Effector memory CD4-positive, alpha-beta T cell (primary cell): Measurements from ENCODE around the gene CEP128.
A peak's percentile ranks its signal among the peaks of the same experiment; 100 is the strongest.

Source experiments
- DNase-seq, 3 donors: peaks; one replicate each; pipeline ENCODE4 v3.0.0-alpha.2; 2020
- H3K27ac ChIP-seq: 2 replicates; pipeline ENCODE4 v1.7.0; 2013; ENCODE audit warnings: mild to moderate bottlenecking, low read length, moderate library complexity; ENCODE audit not compliant: insufficient read depth, poor library complexity, severe bottlenecking
- H3K27me3 ChIP-seq: replicated peaks from 2 replicates; pipeline ENCODE4 v1.7.0; 2013; ENCODE audit warnings: mild to moderate bottlenecking, low read length; ENCODE audit not compliant: insufficient read depth, control insufficient read depth, poor library complexity, severe bottlenecking
- H3K36me3 ChIP-seq: 2 replicates; pipeline ENCODE4 v1.7.0; 2013; ENCODE audit warnings: mild to moderate bottlenecking, low read length, moderate library complexity; ENCODE audit not compliant: control insufficient read depth, insufficient read depth
- H3K4me1 ChIP-seq: 2 replicates; pipeline ENCODE4 v1.7.0; 2013; ENCODE audit warnings: low read length, mild to moderate bottlenecking; ENCODE audit not compliant: control insufficient read depth, insufficient read depth, poor library complexity, severe bottlenecking
- H3K4me3 ChIP-seq: 2 replicates; pipeline ENCODE4 v1.7.0; 2013; ENCODE audit warnings: low read length, low read depth, mild to moderate bottlenecking; ENCODE audit not compliant: insufficient read depth, poor library complexity, severe bottlenecking
- H3K9me3 ChIP-seq: 2 replicates; pipeline ENCODE4 v1.7.0; 2013; ENCODE audit warnings: mild to moderate bottlenecking, low read length, moderate library complexity; ENCODE audit not compliant: control insufficient read depth

The CEP128 gene

DNA sequence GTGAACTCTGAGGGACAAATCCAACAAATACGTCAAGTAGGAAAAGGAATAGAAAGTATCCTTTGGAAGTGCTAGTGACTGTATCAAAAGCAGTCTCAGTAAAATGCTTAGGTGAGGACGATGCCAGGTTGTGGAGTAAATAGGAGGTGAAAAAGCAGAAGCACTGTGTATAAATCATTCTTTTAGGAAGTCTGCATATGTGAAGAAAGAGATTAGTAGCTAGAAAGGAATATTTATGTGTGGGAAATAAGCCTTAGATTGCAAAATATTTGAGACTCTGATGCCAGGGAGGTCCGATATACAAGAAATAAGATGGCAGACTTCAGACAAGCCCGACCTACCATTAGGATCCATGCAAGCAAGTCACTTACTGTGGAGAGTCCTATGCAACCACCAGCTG, 7.9 kb downstream of the CEP128 start:
- no peak for DNase-seq
- Histone ChIP-seq H3K9me3 (no peaks in the 10 kb centered on the region), H3K27me3 (no peaks in the 10 kb centered on the region), H3K4me3 (no peak overlapping the region), H3K27ac (no peak overlapping the region), H3K36me3 (no peaks in the 10 kb centered on the region), H3K4me1 (peaks cover 13% of the 10 kb centered on the region)

DNA sequence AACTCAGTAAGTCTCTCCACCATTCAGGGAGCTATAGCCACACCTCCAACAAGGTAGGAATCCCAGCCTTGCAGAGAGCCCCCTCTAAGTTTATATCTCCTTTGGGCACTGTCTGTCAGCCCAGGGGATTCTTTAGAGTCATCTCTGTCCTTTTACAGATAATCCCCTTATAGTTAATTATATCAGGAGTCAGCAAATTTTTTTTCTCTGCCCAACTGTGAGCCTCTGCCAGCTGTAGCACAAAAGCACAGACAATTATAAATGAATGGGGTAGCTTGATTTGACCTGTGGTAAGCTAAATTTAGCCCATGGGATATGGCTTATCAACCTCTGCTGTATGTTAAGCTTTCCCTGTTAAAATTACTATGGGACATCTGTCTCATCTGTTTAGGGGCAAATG, 8.3 kb downstream of the CEP128 start:
- Histone ChIP-seq H3K9me3 (no peaks in the 10 kb centered on the region), H3K27ac (no peak overlapping the region)
- DNase-seq = no peak

DNA sequence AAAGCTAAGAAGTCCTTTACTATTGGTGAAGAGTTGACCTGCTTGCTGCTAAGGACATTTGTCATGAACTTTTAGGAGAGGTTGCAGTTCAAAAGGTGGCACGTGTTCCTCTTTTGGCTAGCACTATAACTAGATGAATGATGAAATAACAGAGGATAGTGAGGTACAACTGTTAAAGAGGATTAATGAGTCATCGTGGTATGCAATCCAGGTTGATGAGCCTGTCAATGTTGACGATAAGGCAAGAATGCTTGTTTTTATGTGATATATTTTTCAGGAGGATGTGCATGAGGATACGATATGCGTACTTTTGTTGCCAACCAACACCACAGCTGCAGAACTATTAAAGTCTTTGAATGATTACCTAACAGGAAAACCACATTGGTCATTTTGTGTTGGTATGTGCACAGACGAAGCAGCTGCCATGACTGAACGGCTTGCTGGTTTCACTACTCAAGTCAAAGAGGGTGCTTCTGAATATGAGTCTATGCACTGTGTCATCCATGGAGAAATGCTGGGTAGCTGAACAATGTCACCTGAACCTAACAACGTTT, 10.6 kb downstream of the CEP128 start:
- H3K4me1 ChIP-seq = peaks cover 13% of the 10 kb centered on the region
- no peaks in the 10 kb centered on the region for H3K9me3 ChIP-seq
- no peaks in the 10 kb centered on the region for H3K27me3 ChIP-seq
- DNase-seq = peak in 2 of 3 donors; percentile 34 to 55
- peak overlapping the region; percentile 50 for H3K27ac ChIP-seq
- H3K4me3 ChIP-seq = no peak overlapping the region
- no peaks in the 10 kb centered on the region for H3K36me3 ChIP-seq

More for the DNA sequence above, 8.3 kb downstream of the CEP128 start:
- Histone ChIP-seq H3K36me3 (no peaks in the 10 kb centered on the region), H3K4me1 (peaks cover 13% of the 10 kb centered on the region), H3K4me3 (no peak overlapping the region), H3K27me3 (no peaks in the 10 kb centered on the region)

DNA sequence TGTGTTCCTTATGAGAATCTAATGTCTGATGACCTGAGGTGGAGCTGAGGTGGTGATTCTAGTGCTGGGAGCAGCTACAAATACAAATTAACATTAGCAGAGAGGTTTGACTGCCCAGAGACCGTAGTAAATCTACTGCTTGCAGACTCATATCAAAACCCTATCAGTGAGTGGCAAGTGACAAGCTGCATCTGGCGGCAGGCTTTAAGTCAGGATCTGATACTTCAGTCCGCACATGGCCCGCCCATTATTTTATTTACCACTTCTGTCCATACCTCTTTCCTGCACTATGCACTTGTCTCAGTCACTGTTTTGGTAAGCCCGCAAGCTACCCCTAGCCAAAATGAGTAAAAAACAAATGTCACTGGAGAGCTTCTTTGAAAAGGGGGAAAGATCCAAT, 11.4 kb downstream of the CEP128 start:
- no peaks in the 10 kb centered on the region for H3K9me3 ChIP-seq
- peak overlapping the region; percentile 44 for H3K27ac ChIP-seq
- H3K4me3 ChIP-seq = no peak overlapping the region
- no peak for DNase-seq
- no peaks in the 10 kb centered on the region for H3K27me3 ChIP-seq
- H3K36me3 ChIP-seq = no peaks in the 10 kb centered on the region
- H3K4me1 ChIP-seq = peaks cover 13% of the 10 kb centered on the region

DNA sequence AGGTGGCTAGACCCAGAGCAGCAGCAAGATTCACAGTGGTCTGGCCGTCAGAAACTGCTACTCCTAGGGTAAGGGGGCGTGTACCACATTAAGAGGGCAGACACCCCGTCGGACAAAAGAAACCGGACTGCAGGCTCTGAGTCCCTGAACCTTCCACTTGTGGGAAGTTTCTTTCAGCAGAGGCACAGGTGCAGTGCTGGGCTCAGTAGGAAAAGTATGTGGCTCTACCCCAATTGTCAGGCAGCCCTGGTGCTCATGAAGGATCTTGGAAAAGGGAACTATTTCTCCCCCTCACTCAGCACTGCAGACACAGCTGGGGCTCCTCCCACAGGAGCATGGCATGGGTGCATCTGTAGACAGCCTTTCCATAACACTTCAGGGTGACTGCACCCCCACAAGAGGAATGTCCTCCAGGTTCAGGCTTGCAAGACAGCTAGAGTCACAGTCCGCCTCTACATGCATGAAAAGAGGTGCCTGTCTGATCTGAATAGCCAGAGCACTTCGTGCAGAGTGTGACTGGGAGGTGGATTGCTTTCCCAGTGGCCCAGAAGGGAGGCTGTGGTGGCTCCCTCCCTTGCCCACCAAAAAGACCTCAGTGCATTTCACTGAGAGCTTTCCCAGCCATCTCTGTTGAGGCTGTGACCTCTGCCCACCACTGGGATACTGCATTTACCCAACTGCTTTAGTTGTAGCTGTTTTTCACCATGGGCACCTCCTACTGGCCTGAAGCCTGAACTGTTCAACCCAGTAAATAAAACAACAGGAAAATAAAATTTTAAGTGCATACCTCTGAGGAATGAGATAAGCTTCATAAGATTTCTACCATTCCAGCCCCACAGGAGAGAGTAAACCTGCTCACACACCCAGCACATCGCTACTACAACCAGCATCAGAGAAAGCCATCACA, 14.2 kb downstream of the CEP128 start:
- H3K4me3 ChIP-seq = no peak overlapping the region
- no peaks in the 10 kb centered on the region for H3K27me3 ChIP-seq
- H3K4me1 ChIP-seq = peaks cover 13% of the 10 kb centered on the region
- no peak overlapping the region for H3K27ac ChIP-seq
- DNase-seq = no peak
- H3K36me3 ChIP-seq = no peaks in the 10 kb centered on the region
- H3K9me3 ChIP-seq = no peaks in the 10 kb centered on the region

DNA sequence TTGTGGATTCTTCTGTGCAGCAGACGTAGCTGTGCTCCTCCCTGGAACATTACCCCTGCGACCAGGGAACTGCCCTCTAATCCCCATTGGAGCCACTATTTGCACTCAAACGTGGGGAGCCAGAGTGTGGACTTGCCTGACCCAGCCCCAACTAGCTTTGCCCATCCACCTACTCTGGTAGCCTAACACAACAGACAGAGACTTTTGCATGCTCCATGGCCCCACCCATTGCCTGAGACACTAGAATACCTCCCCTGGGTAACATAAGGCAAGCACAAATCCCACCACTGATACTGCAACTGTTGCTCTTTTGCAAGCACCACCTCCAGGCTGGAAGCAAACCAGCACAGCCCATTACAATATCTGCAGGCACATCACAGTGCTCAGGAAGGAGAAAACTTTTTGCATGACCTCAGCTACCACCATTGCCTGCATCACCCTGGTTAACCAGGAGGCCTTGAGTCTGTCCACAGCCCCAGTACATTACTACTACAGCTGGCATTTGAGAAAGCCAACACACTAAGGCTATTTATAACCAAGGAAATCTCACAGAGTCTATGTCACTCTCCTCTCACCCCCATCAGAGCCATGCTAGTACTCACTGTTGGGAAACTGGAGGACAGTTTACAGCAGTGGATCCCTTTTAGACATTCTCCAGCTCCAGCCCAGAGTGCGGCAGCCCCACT, 15.0 kb downstream of the CEP128 start:
- Histone ChIP-seq H3K4me1 (peaks cover 10% of the 10 kb centered on the region), H3K4me3 (no peak overlapping the region)
- no peak for DNase-seq

DNA sequence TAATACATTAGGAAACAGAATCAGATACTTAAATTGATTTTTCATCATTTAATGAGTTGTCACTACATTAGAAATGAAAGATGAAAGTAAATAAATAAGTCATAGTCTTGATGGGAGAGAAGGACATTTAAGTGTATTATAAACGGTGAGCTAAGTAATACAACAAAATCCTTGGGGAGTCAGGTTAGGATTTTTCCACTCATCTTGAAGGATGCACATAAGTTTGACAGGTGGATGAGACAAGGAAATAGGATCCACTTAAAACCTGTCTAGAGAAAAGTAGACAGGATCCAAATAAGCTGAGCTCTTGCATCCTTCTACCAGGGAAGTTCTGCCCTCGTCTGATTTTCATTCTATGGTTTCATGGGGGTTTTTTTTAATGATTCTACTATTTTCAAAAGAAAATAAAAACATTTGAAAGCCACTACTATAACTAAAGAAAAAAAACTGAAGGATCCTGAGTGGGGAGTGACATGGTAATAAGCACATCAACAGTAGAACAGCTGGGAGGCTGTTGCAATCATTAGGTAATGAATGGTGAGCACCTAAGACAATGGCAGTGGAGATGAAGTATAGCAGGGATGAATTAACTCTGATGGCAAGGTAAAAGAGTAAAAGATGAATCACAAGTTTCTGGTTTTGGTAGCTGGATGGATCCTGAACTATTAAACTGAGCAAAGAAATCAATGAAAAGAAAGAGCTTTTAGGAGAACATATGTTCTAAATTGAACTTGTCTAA, 17.0 kb downstream of the CEP128 start:
- no peaks in the 10 kb centered on the region for H3K9me3 ChIP-seq
- H3K36me3 ChIP-seq = no peaks in the 10 kb centered on the region
- no peaks in the 10 kb centered on the region for H3K27me3 ChIP-seq
- no peak for DNase-seq
- H3K27ac ChIP-seq = no peak overlapping the region
- no peak overlapping the region for H3K4me3 ChIP-seq
- H3K4me1 ChIP-seq = no peaks in the 10 kb centered on the region

More for the DNA sequence above, 15.0 kb downstream of the CEP128 start:
- no peak overlapping the region for H3K27ac ChIP-seq
- no peaks in the 10 kb centered on the region for H3K27me3 ChIP-seq
- H3K9me3 ChIP-seq = no peaks in the 10 kb centered on the region
- no peaks in the 10 kb centered on the region for H3K36me3 ChIP-seq

DNA sequence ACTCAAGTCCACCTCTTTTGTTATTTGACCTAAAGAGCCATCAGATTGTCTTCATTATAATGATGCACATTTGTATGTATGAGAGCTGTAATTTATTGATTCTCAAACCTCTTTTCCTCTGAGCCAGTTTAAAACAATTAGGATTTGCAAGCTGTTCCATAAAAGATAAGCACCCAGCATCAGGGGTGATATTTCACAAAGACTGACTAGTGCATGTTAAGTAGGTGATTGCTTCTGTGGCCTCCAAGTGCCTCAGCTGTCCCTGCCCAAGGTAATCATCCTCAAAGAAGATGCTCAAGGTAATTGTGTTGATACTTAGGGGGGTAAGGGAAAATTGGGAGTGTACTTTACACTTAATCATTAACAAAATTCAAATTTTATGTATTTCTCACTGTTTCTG, 18.2 kb downstream of the CEP128 start:
- no peak for DNase-seq
- Histone ChIP-seq H3K4me3 (no peak overlapping the region), H3K27me3 (no peaks in the 10 kb centered on the region), H3K27ac (no peak overlapping the region), H3K36me3 (no peaks in the 10 kb centered on the region), H3K9me3 (no peaks in the 10 kb centered on the region), H3K4me1 (no peaks in the 10 kb centered on the region)

DNA sequence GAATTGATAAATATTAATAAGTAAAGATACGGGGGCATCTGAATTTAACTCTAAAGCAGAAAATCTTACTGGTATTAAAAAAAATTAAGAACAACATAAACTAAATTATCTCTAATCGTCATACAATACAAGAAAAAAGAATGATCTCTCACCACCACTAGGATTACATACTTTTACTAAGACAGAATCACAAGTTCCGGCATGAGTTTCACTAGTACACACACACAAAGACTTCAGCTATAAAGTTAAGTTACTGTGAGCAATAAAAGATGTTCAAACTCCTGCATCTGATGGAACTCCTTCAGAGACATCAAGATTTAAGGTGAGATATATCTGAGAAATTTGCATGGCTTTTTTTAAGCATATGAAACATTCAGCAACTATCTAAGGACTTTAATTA, 21.9 kb downstream of the CEP128 start:
- DNase-seq = no peak
- Histone ChIP-seq H3K36me3 (no peaks in the 10 kb centered on the region), H3K27me3 (no peaks in the 10 kb centered on the region), H3K4me1 (no peaks in the 10 kb centered on the region), H3K4me3 (no peak overlapping the region), H3K27ac (no peak overlapping the region), H3K9me3 (no peaks in the 10 kb centered on the region)
